GM18498 (cell line): ENCODE measurements around the gene ZNF692.
A peak's percentile ranks its signal among the peaks of the same experiment; 100 is the strongest.

Experiments used
- ATAC-seq: cut with Tn5 transposase; IDR thresholded peaks from one replicate; pipeline ENCODE4 v1.9.1; 2021; ENCODE audit warnings: mild to moderate bottlenecking, moderate library complexity; ENCODE audit not compliant: unreplicated experiment

The ZNF692 gene

GRCh38 chr1:248881261-248881660, 22.4 kb upstream of the ZNF692 start:
- no peak for ATAC-seq

- ATAC-seq, result peak; percentile 67
Measured at GRCh38 chr1:248873993-248874533, 15.2 kb upstream of the ZNF692 start.

- peak; percentile 85 for ATAC-seq
Measured at GRCh38 chr1:248873409-248873992, 14.6 kb upstream of the ZNF692 start.

GRCh38 chr1:248872752-248873408, 14.0 kb upstream of the ZNF692 start:
- peak; percentile 45 for ATAC-seq

GRCh38 chr1:248871837-248872401, 13.0 kb upstream of the ZNF692 start:
- no peak for ATAC-seq

- ATAC-seq, result peak; percentile 74
Measured at GRCh38 chr1:248862998-248863881, 4.4 kb upstream of the ZNF692 start.

GRCh38 chr1:248862695-248862997, 3.8 kb upstream of the ZNF692 start:
- ATAC-seq, result peak; percentile 4

GRCh38 chr1:248861616-248862015, 2.7 kb upstream of the ZNF692 start:
- no peak for ATAC-seq

- ATAC-seq, result no peak
Measured at GRCh38 chr1:248860007-248860406, 1.1 kb upstream of the ZNF692 start.

- peak; percentile 34 for ATAC-seq
Measured at GRCh38 chr1:248858096-248858890, 592 bp downstream of the ZNF692 start.

- ATAC-seq, result peak; percentile 0
Measured at GRCh38 chr1:248857749-248858095, 1.2 kb downstream of the ZNF692 start.

- no peak for ATAC-seq
Measured at GRCh38 chr1:248857201-248857600, 1.7 kb downstream of the ZNF692 start.

- ATAC-seq, result no peak
Measured at GRCh38 chr1:248856176-248856575, 2.7 kb downstream of the ZNF692 start.

- ATAC-seq, result no peak
Measured at GRCh38 chr1:248855580-248855979, 3.3 kb downstream of the ZNF692 start.

- ATAC-seq, result no peak
Measured at GRCh38 chr1:248853663-248854375, 5.1 kb downstream of the ZNF692 start.

- ATAC-seq, result no peak
Measured at GRCh38 chr1:248852481-248853405, 6.1 kb downstream of the ZNF692 start.

GRCh38 chr1:248851390-248851789, 7.5 kb downstream of the ZNF692 start:
- no peak for ATAC-seq

- no peak for ATAC-seq
Measured at GRCh38 chr1:248850536-248851251, 8.2 kb downstream of the ZNF692 start.
